Caco-2 (cell line): ENCODE results near the gene ANKDD1A. TPM values are rescaled to one million over a fixed set of nuclear protein-coding genes. Genes with fewer than 3 reads are reported as not detected.

Experiments used
- BruUV-seq: library from RNA; stranded (reverse); fragments of 400-500 nt; replicated peaks from 2 replicates; lab custom pipeline; 2021; lab: Mats Ljungman, UMichigan
- CTCF ChIA-PET: fragments of 300-600 bp; sonication (Branson Sonifier 250); formaldehyde crosslinking; loops from one replicate; lab custom pipeline; 2022; ENCODE audit warnings: antibody characterized with exemption; lab: Charles Lee
- POLR2A ChIA-PET: fragments of 300-600 bp; sonication (Branson Sonifier 250); formaldehyde crosslinking; loops from one replicate; lab custom pipeline; 2022; ENCODE audit warnings: antibody characterized with exemption; lab: Charles Lee
- DNase-seq, 2 experiments: peaks; one replicate each; pipeline versions ENCODE4 v3.0.0 to v3.0.0-alpha.2; 2020 to 2022
- H3K27me3 ChIP-seq: replicated peaks from 2 replicates; pipeline ENCODE4 v1.6.0; 2011; ENCODE audit warnings: low read length; ENCODE audit not compliant: control insufficient read depth, insufficient read depth
- H3K36me3 ChIP-seq: 2 replicates; pipeline ENCODE4 v1.5.1; 2011; ENCODE audit warnings: low read length; ENCODE audit not compliant: control insufficient read depth, insufficient read depth
- H3K4me1 ChIP-seq: fragments of 250-450 bp; sonication (Bioruptor Pico); 2 replicates; pipeline ENCODE4 v1.5.1; 2020; ENCODE audit warnings: mild to moderate bottlenecking
- H3K4me3 ChIP-seq: 2 replicates; pipeline ENCODE4 v1.5.1; 2011; ENCODE audit warnings: low read depth, mild to moderate bottlenecking, control low read depth, low read length
- H3K9me3 ChIP-seq: fragments of 250-450 bp; sonication (Bioruptor Pico); 2 replicates; pipeline ENCODE4 v1.5.1; 2020; ENCODE audit warnings: mild to moderate bottlenecking, moderate library complexity
- H3K27ac Mint-ChIP-seq: one replicate; pipeline ENCODE4 v1.8.0; 2022; ENCODE audit warnings: mixed read lengths; ENCODE audit not compliant: unreplicated experiment
- H3K27me3 Mint-ChIP-seq: one replicate; pipeline ENCODE4 v1.8.0; 2022; ENCODE audit warnings: mixed read lengths; ENCODE audit not compliant: insufficient read depth, unreplicated experiment
- H3K36me3 Mint-ChIP-seq: one replicate; pipeline ENCODE4 v1.8.0; 2022; ENCODE audit warnings: mild to moderate bottlenecking, mixed read lengths; ENCODE audit not compliant: insufficient read depth, unreplicated experiment
- H3K4me1 Mint-ChIP-seq: one replicate; pipeline ENCODE4 v1.8.0; 2022; ENCODE audit warnings: low read depth, mixed read lengths; ENCODE audit not compliant: unreplicated experiment
- H3K4me3 Mint-ChIP-seq: one replicate; pipeline ENCODE4 v1.8.0; 2022; ENCODE audit warnings: mild to moderate bottlenecking, moderate library complexity, mixed read lengths; ENCODE audit not compliant: unreplicated experiment
- H3K9me3 Mint-ChIP-seq: one replicate; pipeline ENCODE4 v1.8.0; 2022; ENCODE audit warnings: mixed read lengths; ENCODE audit not compliant: unreplicated experiment
- intact Hi-C: fragments of 100-400 bp; cut with micrococcal nuclease; formaldehyde crosslinking; loops from one replicate; pipeline ENCODE4 v1.10.0; 2022; ENCODE audit not compliant: unreplicated experiment
- total RNA-seq: library from RNA; stranded (reverse); gene quantifications from 2 replicates; pipeline ENCODE4 v1.2.3, GENCODE V29; 2022
- TF ChIP-seq, protein P1 (sequence below), 2 experiments: fragments of 200-600 bp in 1 of 2; IDR thresholded peaks; 1 replicate in 1 of 2; 2 replicates in 1 of 2; pipeline versions ENCODE4 v1.5.1 to v1.8.0; 2011 to 2022; ENCODE audit warnings: antibody characterized with exemption in 1 of 2, control low read depth in 1 of 2, inconsistent platforms in 1 of 2, low read depth in 1 of 2, low read length in 1 of 2, mild to moderate bottlenecking in 1 of 2, moderate library complexity in 1 of 2; ENCODE audit not compliant: insufficient read depth in 1 of 2, severe bottlenecking in 1 of 2, unreplicated experiment in 1 of 2

Gene ANKDD1A
- total RNA-seq, 1 experiment from 2014 or later: 1.6 TPM

DNA sequence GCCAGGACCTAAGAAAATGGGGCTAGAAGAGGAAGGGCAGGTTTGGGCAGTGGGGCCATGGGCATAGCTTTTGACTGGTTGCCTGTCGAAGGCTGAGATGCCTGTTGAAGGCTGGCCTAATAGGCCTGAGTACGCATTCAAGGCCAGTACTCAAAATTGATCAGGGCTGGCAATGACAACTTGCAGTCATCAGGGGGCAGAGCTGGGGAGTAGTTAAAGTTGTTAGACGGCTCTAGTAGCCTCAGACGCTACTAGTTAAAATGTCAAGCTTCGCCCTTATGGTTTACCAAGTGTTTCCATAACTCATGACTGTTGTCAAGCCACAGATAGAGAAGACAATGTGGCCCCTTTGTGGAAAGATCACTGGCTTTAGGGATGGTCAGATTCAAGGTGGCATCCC is 49.3 kb downstream of the ANKDD1A start:
- intact Hi-C loops: no loop called here
- no TSS peak for BruUV-seq
- Mint-ChIP-seq H3K36me3 (peaks cover 53% of the 10 kb centered on the region), H3K27ac (no peak overlapping the region), H3K27me3 (no peaks in the 10 kb centered on the region), H3K4me1 (no peaks in the 10 kb centered on the region), H3K4me3 (no peak overlapping the region), H3K9me3 (no peaks in the 10 kb centered on the region)
- TF ChIP-seq, protein P1, sequence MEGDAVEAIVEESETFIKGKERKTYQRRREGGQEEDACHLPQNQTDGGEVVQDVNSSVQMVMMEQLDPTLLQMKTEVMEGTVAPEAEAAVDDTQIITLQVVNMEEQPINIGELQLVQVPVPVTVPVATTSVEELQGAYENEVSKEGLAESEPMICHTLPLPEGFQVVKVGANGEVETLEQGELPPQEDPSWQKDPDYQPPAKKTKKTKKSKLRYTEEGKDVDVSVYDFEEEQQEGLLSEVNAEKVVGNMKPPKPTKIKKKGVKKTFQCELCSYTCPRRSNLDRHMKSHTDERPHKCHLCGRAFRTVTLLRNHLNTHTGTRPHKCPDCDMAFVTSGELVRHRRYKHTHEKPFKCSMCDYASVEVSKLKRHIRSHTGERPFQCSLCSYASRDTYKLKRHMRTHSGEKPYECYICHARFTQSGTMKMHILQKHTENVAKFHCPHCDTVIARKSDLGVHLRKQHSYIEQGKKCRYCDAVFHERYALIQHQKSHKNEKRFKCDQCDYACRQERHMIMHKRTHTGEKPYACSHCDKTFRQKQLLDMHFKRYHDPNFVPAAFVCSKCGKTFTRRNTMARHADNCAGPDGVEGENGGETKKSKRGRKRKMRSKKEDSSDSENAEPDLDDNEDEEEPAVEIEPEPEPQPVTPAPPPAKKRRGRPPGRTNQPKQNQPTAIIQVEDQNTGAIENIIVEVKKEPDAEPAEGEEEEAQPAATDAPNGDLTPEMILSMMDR (IDR thresholded peaks at IDR 0.05; ENCODE audit: insufficient read depth in 1 of 2, low read depth in 1 of 2, low read length in 1 of 2, severe bottlenecking in 1 of 2, unreplicated experiment in 1 of 2): no peak
- 0 out of 2 replicates have a peak, but pooled peaks cover 2% of the 10 kb centered on the region for H3K36me3 ChIP-seq
- H3K4me3 ChIP-seq: no peak overlapping the region
- POLR2A ChIA-PET: no interaction called here
- H3K4me1 ChIP-seq: no peaks in the 10 kb centered on the region
- H3K9me3 ChIP-seq: no peaks in the 10 kb centered on the region
- H3K27me3 ChIP-seq: no peaks in the 10 kb centered on the region
- CTCF ChIA-PET: no interaction called here
- no peak for DNase-seq

DNA sequence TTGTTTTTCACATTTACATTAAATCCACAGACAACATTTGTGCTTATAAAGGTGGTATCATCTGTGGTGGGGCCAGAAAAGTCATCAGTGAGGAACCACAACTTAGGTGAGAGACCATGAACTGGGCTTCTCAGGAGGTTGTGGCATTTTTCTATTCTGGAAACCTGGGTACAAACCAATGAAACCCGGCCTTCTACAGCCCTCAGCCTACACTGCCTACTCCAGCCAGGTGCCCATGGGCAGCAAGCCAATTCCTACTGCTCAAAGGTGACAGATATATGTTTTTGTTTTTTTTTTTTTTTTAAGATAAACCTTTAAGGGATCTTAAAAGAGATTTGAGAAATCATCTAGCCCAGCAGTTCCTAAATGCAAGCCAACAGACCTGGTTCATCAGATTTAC is 57.7 kb downstream of the ANKDD1A start:
- Histone ChIP-seq H3K4me1 (no peaks in the 10 kb centered on the region), H3K27me3 (no peaks in the 10 kb centered on the region), H3K4me3 (no peak overlapping the region), H3K9me3 (no peaks in the 10 kb centered on the region), H3K36me3 (no peaks in the 10 kb centered on the region)
- no peaks in the 10 kb centered on the region for H3K27me3 Mint-ChIP-seq
- no peaks in the 10 kb centered on the region for H3K9me3 Mint-ChIP-seq
- POLR2A ChIA-PET: interaction anchor here (0.7 kb wide), 1 partner anchor 53 kb away, joined by 5 read pairs; no protein-coding TSS in a partner anchor
- no peak overlapping the region for H3K27ac Mint-ChIP-seq
- CTCF ChIA-PET: no interaction called here
- BruUV-seq: no TSS peak
- DNase-seq: no peak
- intact Hi-C loops: no loop called here
- TF ChIP-seq, protein P1 (IDR thresholded peaks at IDR 0.05; ENCODE audit: insufficient read depth in 1 of 2, low read depth in 1 of 2, low read length in 1 of 2, severe bottlenecking in 1 of 2, unreplicated experiment in 1 of 2): no peak
- no peak overlapping the region for H3K4me3 Mint-ChIP-seq
- no peaks in the 10 kb centered on the region for H3K4me1 Mint-ChIP-seq
- peaks cover 45% of the 10 kb centered on the region for H3K36me3 Mint-ChIP-seq

DNA sequence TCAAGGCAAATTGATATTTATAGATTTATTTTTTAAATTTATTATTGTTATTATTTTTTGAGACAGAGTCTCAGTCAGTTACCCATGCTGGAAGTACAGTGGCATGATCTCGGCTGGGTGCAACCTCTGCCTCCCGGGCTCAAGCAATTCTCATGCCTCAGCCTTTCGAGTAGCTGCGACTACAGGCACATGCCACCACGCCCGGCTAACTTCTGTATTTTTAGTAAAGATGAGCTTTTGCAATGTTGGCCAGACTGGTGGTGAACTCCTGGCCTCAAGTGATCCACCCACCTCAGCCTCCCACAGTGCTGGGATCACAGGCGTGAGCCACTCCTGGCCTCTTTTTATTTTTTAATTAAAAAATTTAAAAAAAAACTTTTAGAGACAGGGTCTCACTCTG is 59.0 kb downstream of the ANKDD1A start:
- Histone ChIP-seq H3K36me3 (no peaks in the 10 kb centered on the region), H3K4me3 (no peak overlapping the region), H3K4me1 (no peaks in the 10 kb centered on the region), H3K9me3 (no peaks in the 10 kb centered on the region), H3K27me3 (no peaks in the 10 kb centered on the region)
- no peak for DNase-seq
- intact Hi-C loops: no loop called here
- BruUV-seq: no TSS peak
- Mint-ChIP-seq H3K4me1 (no peaks in the 10 kb centered on the region), H3K27me3 (no peaks in the 10 kb centered on the region), H3K36me3 (peaks cover 34% of the 10 kb centered on the region), H3K27ac (no peak overlapping the region), H3K9me3 (no peaks in the 10 kb centered on the region), H3K4me3 (no peak overlapping the region)
- TF ChIP-seq, protein P1 (IDR thresholded peaks at IDR 0.05; ENCODE audit: insufficient read depth in 1 of 2, low read depth in 1 of 2, low read length in 1 of 2, severe bottlenecking in 1 of 2, unreplicated experiment in 1 of 2): no peak
- ChIA-PET CTCF (no interaction called here), POLR2A (no interaction called here)
